Fibroblast of the aortic adventitia (primary cell): ENCODE results near the gene MCTP1. TPM values are rescaled to one million over a fixed set of nuclear protein-coding genes. Genes with fewer than 3 reads are reported as not detected.
A peak's percentile ranks its signal among the peaks of the same experiment; 100 is the strongest.

Experiments
- DNase-seq: peaks from one replicate; pipeline ENCODE4 v3.0.0-alpha.2; 2010; ENCODE audit warnings: low read depth
- H3K4me3 ChIP-seq: 2 replicates; pipeline ENCODE4 v1.5.1; 2011; ENCODE audit warnings: low read depth, mild to moderate bottlenecking, control low read depth, low read length, moderate library complexity
- CTCF ChIP-seq: IDR thresholded peaks from 2 replicates; pipeline ENCODE4 v1.5.1; 2011; ENCODE audit warnings: mild to moderate bottlenecking, low read length, control low read depth, inconsistent platforms; ENCODE audit not compliant: insufficient read depth
- total RNA-seq: library from RNA; depleted of rRNA; stranded (reverse); fragments of >200 nt; gene quantifications from 2 replicates; pipeline ENCODE4 v1.2.3, GENCODE V29; 2012; ENCODE audit warnings: low replicate concordance

Gene MCTP1
- 1.5 and 7.6 TPM in 2 replicates for total RNA-seq

- TF ChIP-seq CTCF, result no peak
- H3K4me3 ChIP-seq, result peak within 1 kb of the TSS; percentile 63
- DNase-seq, result peak; percentile 1
Measured at GRCh38 chr5:95284572-95285408, at the start of gene MCTP1. MCTP1 (minus strand) TSS chr5:95285094.

GRCh38 chr5:95332158-95332557, 47.3 kb upstream of the MCTP1 start:
- DNase-seq, result no peak
- no peak overlapping the region for H3K4me3 ChIP-seq
- TF ChIP-seq CTCF, result no peak

- DNase-seq, result no peak
- TF ChIP-seq CTCF, result no peak
- no peak overlapping the region for H3K4me3 ChIP-seq
Measured at GRCh38 chr5:95331358-95331757, 46.5 kb upstream of the MCTP1 start.

GRCh38 chr5:95327211-95327610, 42.3 kb upstream of the MCTP1 start:
- no peak for DNase-seq
- no peak overlapping the region for H3K4me3 ChIP-seq
- no peak for TF ChIP-seq CTCF

GRCh38 chr5:95317687-95318086, 32.8 kb upstream of the MCTP1 start:
- TF ChIP-seq CTCF, result no peak
- no peak overlapping the region for H3K4me3 ChIP-seq
- no peak for DNase-seq

- no peak overlapping the region for H3K4me3 ChIP-seq
- no peak for DNase-seq
- no peak for TF ChIP-seq CTCF
Measured at GRCh38 chr5:95317085-95317484, 32.2 kb upstream of the MCTP1 start.

- DNase-seq, result no peak
- no peak for TF ChIP-seq CTCF
- H3K4me3 ChIP-seq, result no peak overlapping the region
Measured at GRCh38 chr5:95304711-95305110, 19.8 kb upstream of the MCTP1 start.
